Upper lobe of right lung (tissue), 1 donor: ENCODE measurements around the gene TMOD3. TPM values are rescaled to one million over a fixed set of nuclear protein-coding genes. Genes with fewer than 3 reads are reported as not detected.

Experiments
- ATAC-seq: fragments of 200-7000 bp; cut with Tn5 transposase; one replicate; pipeline ENCODE4 v1.9.1; 2020; ENCODE audit warnings: mild to moderate bottlenecking, moderate library complexity
- DNase-seq: peaks from one replicate; pipeline ENCODE4 v3.0.0-alpha.2; 2020
- H3K27ac ChIP-seq: fragments of 200-600 bp; one replicate; pipeline ENCODE4 v1.8.0; 2022
- H3K27me3 ChIP-seq: fragments of 200-600 bp; one replicate; pipeline ENCODE4 v1.8.0; 2022; ENCODE audit warnings: mild to moderate bottlenecking
- H3K36me3 ChIP-seq: fragments of 200-600 bp; one replicate; pipeline ENCODE4 v1.8.0; 2022
- H3K4me1 ChIP-seq: fragments of 200-600 bp; one replicate; pipeline ENCODE4 v1.8.0; 2022
- H3K4me3 ChIP-seq: fragments of 200-600 bp; one replicate; pipeline ENCODE4 v1.8.0; 2022; ENCODE audit warnings: mild to moderate bottlenecking
- H3K9me3 ChIP-seq: fragments of 200-600 bp; one replicate; pipeline ENCODE4 v1.8.0; 2022
- intact Hi-C: fragments of 100-400 bp; cut with DNase I; formaldehyde crosslinking; loops from one replicate; pipeline ENCODE4 v1.11.0; 2022
- total RNA-seq: library from RNA; stranded (reverse); fragmentation: NEBNext Ultra II Directional; extraction: Animal tissue kit (Norgen Biotek cat#: 25700); gene quantifications from one replicate; pipeline ENCODE4 v1.2.1, GENCODE V29; 2021
- TF ChIP-seq, protein P1 (sequence below): fragments of 200-600 bp; IDR thresholded peaks from one replicate; pipeline ENCODE4 v1.8.0; 2022; ENCODE audit warnings: antibody characterized with exemption
- donor health status: DM: no; HTN: yes; CAD: no; lungs with severe emphysema.

Gene TMOD3
- total RNA-seq, 1 donor from 2014 or later = 78.4 TPM

DNA sequence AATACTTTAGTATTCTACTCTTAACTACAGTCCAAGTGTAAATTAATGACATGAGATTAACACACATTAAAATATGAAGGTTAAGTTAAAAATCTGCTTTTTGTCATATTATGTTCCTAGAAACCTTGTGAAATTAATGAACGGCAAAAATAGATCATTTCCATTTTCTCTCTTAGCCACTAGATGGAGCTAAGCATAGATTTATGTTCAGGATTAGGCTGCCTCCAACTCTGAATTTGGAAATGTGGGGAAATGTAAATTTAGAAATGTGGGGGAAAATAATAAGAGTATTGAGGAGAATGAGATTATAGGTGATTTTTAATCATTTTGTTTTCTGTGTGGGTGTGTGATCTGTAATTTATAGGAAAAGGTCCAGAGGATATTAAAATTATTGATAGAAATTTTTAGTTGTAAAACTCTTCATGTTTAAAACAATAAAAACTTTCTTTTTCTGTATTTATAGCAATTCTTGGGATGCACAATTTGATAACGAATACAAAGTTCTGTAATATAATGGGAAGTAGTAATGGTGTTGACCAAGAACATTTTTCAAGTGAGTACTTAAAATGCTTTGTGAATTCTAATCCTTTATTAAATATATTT is 59.2 kb downstream of the TMOD3 start:
- TF ChIP-seq, protein P1, sequence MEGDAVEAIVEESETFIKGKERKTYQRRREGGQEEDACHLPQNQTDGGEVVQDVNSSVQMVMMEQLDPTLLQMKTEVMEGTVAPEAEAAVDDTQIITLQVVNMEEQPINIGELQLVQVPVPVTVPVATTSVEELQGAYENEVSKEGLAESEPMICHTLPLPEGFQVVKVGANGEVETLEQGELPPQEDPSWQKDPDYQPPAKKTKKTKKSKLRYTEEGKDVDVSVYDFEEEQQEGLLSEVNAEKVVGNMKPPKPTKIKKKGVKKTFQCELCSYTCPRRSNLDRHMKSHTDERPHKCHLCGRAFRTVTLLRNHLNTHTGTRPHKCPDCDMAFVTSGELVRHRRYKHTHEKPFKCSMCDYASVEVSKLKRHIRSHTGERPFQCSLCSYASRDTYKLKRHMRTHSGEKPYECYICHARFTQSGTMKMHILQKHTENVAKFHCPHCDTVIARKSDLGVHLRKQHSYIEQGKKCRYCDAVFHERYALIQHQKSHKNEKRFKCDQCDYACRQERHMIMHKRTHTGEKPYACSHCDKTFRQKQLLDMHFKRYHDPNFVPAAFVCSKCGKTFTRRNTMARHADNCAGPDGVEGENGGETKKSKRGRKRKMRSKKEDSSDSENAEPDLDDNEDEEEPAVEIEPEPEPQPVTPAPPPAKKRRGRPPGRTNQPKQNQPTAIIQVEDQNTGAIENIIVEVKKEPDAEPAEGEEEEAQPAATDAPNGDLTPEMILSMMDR = peak; percentile 76
- intact Hi-C loops = loop anchor here (10.0 kb wide), 1 partner anchor 64 kb away; the partner anchor contains the start of gene TMOD3
- ATAC-seq (peak; percentile 46), DNase-seq (no peak)
- Histone ChIP-seq H3K27me3 (no peaks in the 10 kb centered on the region), H3K4me1 (peaks cover 13% of the 10 kb centered on the region), H3K27ac (no peak overlapping the region), H3K36me3 (peaks cover 49% of the 10 kb centered on the region), H3K9me3 (no peaks in the 10 kb centered on the region), H3K4me3 (no peak overlapping the region)

DNA sequence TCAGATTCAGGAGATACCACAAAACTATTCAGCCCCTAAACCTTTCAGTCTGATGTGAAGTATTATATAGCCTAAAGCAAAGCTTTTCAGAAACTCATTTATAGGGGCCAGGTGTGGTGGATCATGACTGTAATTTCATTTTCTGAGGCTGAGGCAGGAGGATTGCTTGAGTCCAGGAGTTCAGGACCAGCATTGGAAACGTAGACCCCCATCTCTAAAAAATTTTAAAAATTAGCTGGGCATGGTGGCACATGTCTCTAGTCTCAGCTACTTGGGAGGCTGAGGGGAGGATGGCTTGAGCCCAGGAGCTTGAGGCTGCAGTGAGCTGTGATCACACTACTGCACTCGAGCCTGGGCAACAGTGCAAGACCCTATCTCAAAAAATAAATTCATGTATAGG is 60.0 kb downstream of the TMOD3 start:
- ATAC-seq (no peak), DNase-seq (no peak)
- Histone ChIP-seq H3K9me3 (no peaks in the 10 kb centered on the region), H3K27me3 (no peaks in the 10 kb centered on the region), H3K27ac (no peak overlapping the region), H3K36me3 (peaks cover 57% of the 10 kb centered on the region), H3K4me3 (no peak overlapping the region), H3K4me1 (peaks cover 5% of the 10 kb centered on the region)
- intact Hi-C loops = loop anchor here (10.0 kb wide), 1 partner anchor 65 kb away; the partner anchor contains the start of gene TMOD3
- TF ChIP-seq, protein P1 = no peak

DNA sequence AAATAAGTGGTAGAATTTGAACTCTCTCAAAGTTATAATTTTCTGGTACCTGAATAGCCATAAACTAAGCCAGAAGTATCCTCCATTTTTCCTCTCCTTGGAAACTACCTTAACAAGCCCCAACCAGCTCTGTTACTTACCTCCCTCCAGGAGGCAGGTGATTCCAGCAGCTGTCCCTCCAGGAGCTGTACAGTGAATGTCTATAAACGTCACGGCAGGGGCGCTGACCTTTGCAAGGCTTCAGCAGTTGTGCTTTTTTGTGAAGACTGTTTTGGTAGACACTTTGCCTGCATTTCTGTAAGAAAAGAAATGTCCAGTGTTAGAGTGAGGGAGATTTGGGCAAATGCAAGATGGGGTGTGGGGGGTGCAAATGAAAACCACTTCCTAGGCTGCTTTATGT is 75.0 kb downstream of the TMOD3 start:
- Histone ChIP-seq H3K36me3 (peaks cover 94% of the 10 kb centered on the region), H3K4me3 (no peak overlapping the region), H3K27me3 (no peaks in the 10 kb centered on the region), H3K9me3 (no peaks in the 10 kb centered on the region), H3K4me1 (no peaks in the 10 kb centered on the region), H3K27ac (no peak overlapping the region)
- ATAC-seq = no peak
- DNase-seq = no peak
- intact Hi-C loops = no loop called here
- TF ChIP-seq, protein P1 = no peak

DNA sequence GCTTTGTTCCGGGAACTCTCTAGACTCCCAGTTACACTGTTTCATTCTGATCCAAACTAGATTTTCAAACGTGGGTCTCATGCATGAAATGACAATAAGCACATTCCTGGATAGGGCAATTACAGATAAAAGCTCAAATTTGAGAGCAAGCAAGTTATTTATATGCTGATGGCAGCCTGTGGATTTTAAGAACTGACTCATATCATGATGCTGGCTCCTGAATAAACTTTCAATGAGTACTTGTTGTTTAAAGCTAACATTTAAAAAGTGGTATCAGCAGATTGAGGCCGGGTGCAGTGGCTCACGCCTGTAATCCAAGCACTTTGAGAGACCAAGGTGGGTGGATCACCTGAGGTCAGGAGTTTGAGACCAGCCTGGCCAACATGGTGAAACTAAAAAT is 75.5 kb downstream of the TMOD3 start:
- TF ChIP-seq, protein P1 = no peak
- Histone ChIP-seq H3K27me3 (no peaks in the 10 kb centered on the region), H3K9me3 (no peaks in the 10 kb centered on the region), H3K4me3 (no peak overlapping the region), H3K27ac (no peak overlapping the region), H3K36me3 (peaks cover 94% of the 10 kb centered on the region), H3K4me1 (no peaks in the 10 kb centered on the region)
- intact Hi-C loops = no loop called here
- DNase-seq (no peak), ATAC-seq (peak; percentile 21)

DNA sequence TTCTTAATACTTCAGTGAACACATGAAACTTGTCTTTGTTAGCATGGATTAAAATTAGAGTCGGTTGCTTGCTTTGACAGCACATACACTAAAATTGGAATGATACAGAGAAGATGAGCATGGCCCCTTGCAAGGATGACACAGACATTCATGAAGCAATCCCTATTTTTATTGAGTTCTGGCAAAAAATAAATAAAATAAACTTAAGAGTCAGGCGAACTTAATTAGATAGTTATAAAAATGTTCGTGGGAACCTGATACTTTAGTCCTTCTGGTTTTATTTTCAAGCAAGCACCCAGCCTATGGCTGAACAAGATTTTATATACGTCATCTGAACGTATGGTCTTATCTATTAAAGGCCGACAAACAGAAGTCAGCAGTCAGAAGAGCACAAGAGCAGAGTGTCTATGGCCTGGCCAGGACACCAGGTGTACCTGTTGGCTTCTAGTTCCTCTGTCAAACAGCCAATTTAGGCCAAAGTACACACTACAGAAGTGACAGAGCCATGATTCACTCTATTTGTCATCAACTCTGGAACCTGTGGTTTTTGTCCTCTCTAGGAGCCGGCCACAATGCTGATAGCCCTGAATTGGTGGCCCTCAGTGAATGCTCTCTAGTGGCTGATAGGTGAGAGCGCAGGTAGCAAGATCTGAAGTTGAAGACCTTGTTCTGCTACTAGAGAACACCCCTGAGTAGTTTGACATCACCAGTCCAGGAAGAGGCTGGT is 77.8 kb downstream of the TMOD3 start:
- H3K36me3 ChIP-seq = peaks cover 90% of the 10 kb centered on the region
- intact Hi-C loops = no loop called here
- no peaks in the 10 kb centered on the region for H3K9me3 ChIP-seq
- DNase-seq (no peak), ATAC-seq (peak; percentile 95)
- TF ChIP-seq, protein P1 = no peak
- no peak overlapping the region for H3K4me3 ChIP-seq
- no peaks in the 10 kb centered on the region for H3K4me1 ChIP-seq
- no peaks in the 10 kb centered on the region for H3K27me3 ChIP-seq
- no peak overlapping the region for H3K27ac ChIP-seq
